GM12891 (cell line): ENCODE data around the gene GUK1.

Experiments used
- POLR2A ChIP-seq: IDR thresholded peaks from 2 replicates; pipeline ENCODE4 v1.6.1; 2011; ENCODE audit warnings: low read depth, low read length, control low read depth
- POLR2AphosphoS5 ChIP-seq: IDR thresholded peaks from 2 replicates; pipeline ENCODE4 v1.6.1; 2011; ENCODE audit warnings: low read depth, low read length, control low read depth
- POU2F2 ChIP-seq: IDR thresholded peaks from 2 replicates; pipeline ENCODE4 v1.6.1; 2011; ENCODE audit warnings: low read depth, mild to moderate bottlenecking, control low read depth, low read length, moderate library complexity
- SPI1 ChIP-seq: IDR thresholded peaks from 2 replicates; pipeline ENCODE4 v1.6.1; 2011; ENCODE audit warnings: low read depth, low read length, control low read depth
- TAF1 ChIP-seq: IDR thresholded peaks from 2 replicates; pipeline ENCODE4 v1.6.1; 2011; ENCODE audit warnings: low read depth, low read length, control low read depth

DNA sequence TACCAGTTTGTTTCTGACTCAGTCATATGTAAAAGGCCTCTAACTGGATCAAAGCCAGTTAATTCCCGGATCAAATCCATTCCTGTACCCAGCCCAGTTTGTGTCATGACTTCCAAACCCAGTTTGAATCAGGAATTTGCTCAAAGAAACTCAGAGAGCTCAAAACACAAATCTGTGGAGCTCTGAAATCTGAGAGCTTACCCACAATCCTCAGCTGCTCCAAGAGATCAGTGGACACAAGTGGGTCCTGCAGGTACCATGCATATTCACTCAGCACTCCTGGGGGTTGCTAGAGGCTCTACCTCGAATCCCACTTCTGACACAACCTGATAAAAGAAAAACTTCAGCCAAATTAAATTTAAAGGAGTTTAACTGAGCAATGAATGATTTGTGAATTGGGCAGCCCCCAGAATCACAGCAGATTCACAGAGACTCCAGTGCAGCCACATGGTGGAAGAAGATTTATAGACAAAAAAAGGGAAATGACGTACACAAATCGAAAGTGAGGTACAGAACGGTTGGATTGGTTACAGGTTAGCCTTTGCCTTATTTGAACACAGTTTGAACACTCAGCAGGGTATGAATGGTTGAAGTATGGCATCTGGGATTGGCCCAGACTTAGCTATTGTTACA, 19.1 kb upstream of the GUK1 start:
- TF ChIP-seq POLR2AphosphoS5 (no peak), POU2F2 (no peak), POLR2A (no peak), SPI1 (peak; percentile 60), TAF1 (no peak)
